HUES48 (cell line): Measurements from ENCODE around the gene IER2.
"Not testable (repeated sequence)": the region's sequence is repeated elsewhere in the genome, so short reads cannot be mapped to it uniquely, and the experiment has no call there.

Experiments
- H3K27ac ChIP-seq: one replicate; pipeline ENCODE4 v1.7.0; 2013; ENCODE audit warnings: low read depth, low read length, inconsistent platforms
- H3K27me3 ChIP-seq: 2 replicates; pipeline ENCODE4 v1.6.1; 2013; ENCODE audit warnings: mild to moderate bottlenecking, low read length; ENCODE audit not compliant: control insufficient read depth, insufficient read depth
- H3K36me3 ChIP-seq: 2 replicates; pipeline ENCODE4 v1.6.1; 2013; ENCODE audit warnings: low read length; ENCODE audit not compliant: control insufficient read depth, insufficient read depth
- H3K4me1 ChIP-seq: 2 replicates; pipeline ENCODE4 v1.6.1; 2013; ENCODE audit warnings: mild to moderate bottlenecking, low read length; ENCODE audit not compliant: control insufficient read depth, insufficient read depth
- H3K4me3 ChIP-seq: 2 replicates; pipeline ENCODE4 v1.5.1; 2013; ENCODE audit warnings: mild to moderate bottlenecking, low read depth, low read length
- H3K9ac ChIP-seq: 2 replicates; pipeline ENCODE4 v1.6.1; 2013; ENCODE audit warnings: mild to moderate bottlenecking, low read depth, low read length, moderate library complexity
- H3K9me3 ChIP-seq: 2 replicates; pipeline ENCODE4 v1.6.1; 2013; ENCODE audit warnings: low read length; ENCODE audit not compliant: control insufficient read depth, insufficient read depth

Gene IER2

GRCh38 chr19:13149173-13149627 lies 1.0 kb upstream of the IER2 start:
- not testable (repeated sequence) for H3K27ac ChIP-seq, H3K4me1 ChIP-seq

GRCh38 chr19:13149628-13150186 lies 504 bp upstream of the IER2 start:
- H3K4me1 ChIP-seq: no peaks in the 10 kb centered on the region
- H3K9me3 ChIP-seq: no peaks in the 10 kb centered on the region
- H3K27me3 ChIP-seq: no peaks in the 10 kb centered on the region
- peaks cover 11% of the 10 kb centered on the region for H3K36me3 ChIP-seq
- peak overlapping the region; percentile 96 for H3K4me3 ChIP-seq
- H3K9ac ChIP-seq: peak overlapping the region; percentile 16; the same call in 1 of the 2 replicates
- no peak overlapping the region for H3K27ac ChIP-seq

More at GRCh38 chr19:13149173-13149627, 1.0 kb upstream of the IER2 start:
- not testable (repeated sequence) for H3K27me3 ChIP-seq, H3K9me3 ChIP-seq
- Histone ChIP-seq H3K4me3 (peak overlapping the region; percentile 96), H3K9ac (peak overlapping the region; percentile 16; the same call in 1 of the 2 replicates), H3K36me3 (peaks cover 14% of the 10 kb centered on the region)

GRCh38 chr19:13150931-13151604 lies 857 bp downstream of the IER2 start:
- Histone ChIP-seq H3K36me3 (peaks cover 7% of the 10 kb centered on the region; the same call in 1 of the 2 replicates), H3K9me3 (no peaks in the 10 kb centered on the region), H3K27ac (peak overlapping the region; percentile 95), H3K4me1 (peaks cover under 1% of the 10 kb centered on the region), H3K27me3 (no peaks in the 10 kb centered on the region), H3K9ac (peak overlapping the region; percentile 83), H3K4me3 (peak overlapping the region; percentile 96)

GRCh38 chr19:13151605-13152355 lies 1.6 kb downstream of the IER2 start:
- Histone ChIP-seq H3K9me3 (no peaks in the 10 kb centered on the region), H3K36me3 (peaks cover 6% of the 10 kb centered on the region; the same call in 1 of the 2 replicates), H3K27me3 (no peaks in the 10 kb centered on the region), H3K4me3 (peak overlapping the region; percentile 96), H3K27ac (peak overlapping the region; percentile 100), H3K4me1 (peaks cover 5% of the 10 kb centered on the region), H3K9ac (peak overlapping the region; percentile 97)

GRCh38 chr19:13152356-13152973 lies 2.3 kb downstream of the IER2 start:
- Histone ChIP-seq H3K27me3 (no peaks in the 10 kb centered on the region), H3K9me3 (no peaks in the 10 kb centered on the region), H3K27ac (peak overlapping the region; percentile 100), H3K9ac (peak overlapping the region; percentile 97), H3K36me3 (0 out of 2 replicates have a peak, but pooled peaks cover 3% of the 10 kb centered on the region), H3K4me3 (peak overlapping the region; percentile 86), H3K4me1 (peaks cover 5% of the 10 kb centered on the region)

GRCh38 chr19:13152974-13153568 lies 2.9 kb downstream of the IER2 start:
- Histone ChIP-seq H3K27ac (peak overlapping the region; percentile 100), H3K4me3 (peak overlapping the region; percentile 86), H3K4me1 (peaks cover 5% of the 10 kb centered on the region), H3K36me3 (0 out of 2 replicates have a peak, but pooled peaks cover 3% of the 10 kb centered on the region), H3K9me3 (no peaks in the 10 kb centered on the region), H3K27me3 (no peaks in the 10 kb centered on the region), H3K9ac (peak overlapping the region; percentile 97)

GRCh38 chr19:13153569-13154240 lies 3.5 kb downstream of the IER2 start:
- H3K27ac ChIP-seq: peak overlapping the region; percentile 100
- peak overlapping the region; percentile 97 for H3K9ac ChIP-seq
- H3K4me1 ChIP-seq: peaks cover 5% of the 10 kb centered on the region
- H3K36me3 ChIP-seq: 0 out of 2 replicates have a peak, but pooled peaks cover 3% of the 10 kb centered on the region
- H3K9me3 ChIP-seq: no peaks in the 10 kb centered on the region
- H3K4me3 ChIP-seq: peak overlapping the region; percentile 86
- no peaks in the 10 kb centered on the region for H3K27me3 ChIP-seq

GRCh38 chr19:13154241-13154778 lies 4.1 kb downstream of the IER2 start:
- Histone ChIP-seq H3K4me1 (peaks cover 5% of the 10 kb centered on the region), H3K36me3 (0 out of 2 replicates have a peak, but pooled peaks cover 3% of the 10 kb centered on the region), H3K27me3 (no peaks in the 10 kb centered on the region), H3K4me3 (peak overlapping the region; percentile 86), H3K27ac (peak overlapping the region; percentile 100), H3K9me3 (no peaks in the 10 kb centered on the region), H3K9ac (peak overlapping the region; percentile 97)

- no peaks in the 10 kb centered on the region for H3K27me3 ChIP-seq
- H3K9me3 ChIP-seq: no peaks in the 10 kb centered on the region
- H3K36me3 ChIP-seq: 0 out of 2 replicates have a peak, but pooled peaks cover 3% of the 10 kb centered on the region
- H3K27ac ChIP-seq: peak overlapping the region; percentile 100
- peak overlapping the region; percentile 97 for H3K9ac ChIP-seq
- H3K4me1 ChIP-seq: peaks cover 5% of the 10 kb centered on the region
- peak overlapping the region; percentile 86 for H3K4me3 ChIP-seq
Observed at GRCh38 chr19:13154911-13155471, 4.8 kb downstream of the IER2 start.
